Measurements from ENCODE around the gene PKIB. TPM values are rescaled to one million over a fixed set of nuclear protein-coding genes. Genes with fewer than 3 reads are reported as not detected.

PKIB gene
- total and polyA plus RNA-seq, 2 of the 4 experiments (the other 2 are of a cell fraction): 6.3 to 13.1 TPM

GRCh38 chr6:122649701-122650100 lies 39.5 kb downstream of the PKIB start:
- TF ChIP-seq CHD1 (IDR thresholded peaks at IDR 0.05; ENCODE audit: low read depth, low read length) (no peak), MAZ (IDR thresholded peaks at IDR 0.05; ENCODE audit: borderline replicate concordance, low read depth, low read length) (no peak), FOS (IDR thresholded peaks at IDR 0.05; ENCODE audit: low read depth, low read length) (no peak), CTCF (conservative IDR thresholded peaks at IDR 0.05; ENCODE audit: low read depth, low read length) (no peak), MXI1 (IDR thresholded peaks at IDR 0.05; ENCODE audit: borderline replicate concordance, low read depth, low read length) (no peak), ELK1 (IDR thresholded peaks at IDR 0.05; ENCODE audit: borderline replicate concordance, low read depth, low read length) (no peak), MAFK (IDR thresholded peaks at IDR 0.05; ENCODE audit: low read depth, low read length) (no peak), RFX5 (IDR thresholded peaks at IDR 0.05; ENCODE audit: low read depth, low read length) (no peak), RAD21 (IDR thresholded peaks at IDR 0.05; ENCODE audit: low read length) (no peak), SMC3 (IDR thresholded peaks at IDR 0.05; ENCODE audit: low read depth, low read length) (no peak), CEBPB (IDR thresholded peaks at IDR 0.05; ENCODE audit: low read depth, low read length) (no peak), BHLHE40 (IDR thresholded peaks at IDR 0.05; ENCODE audit: low read depth, low read length) (no peak), NFE2L2 (IDR thresholded peaks at IDR 0.05; ENCODE audit: low read depth, low read length) (no peak)
- WGBS, 2 experiments (ENCODE audit: extremely low coverage in 2 of 2, insufficient read length in 1 of 2): no CpG with 5 or more reads among the region's 3 CpGs
- Histone ChIP-seq H3K4me3 (ENCODE audit: insufficient read depth, low read depth, low read length) (no peak overlapping the region), H4K20me1 (ENCODE audit: insufficient read depth, low read length) (no peaks in the 10 kb centered on the region), H3K23ac (ENCODE audit: low read depth, low read length) (no peak overlapping the region), H3K27me3 (ENCODE audit: control insufficient read depth, insufficient read depth, low read length) (no peaks in the 10 kb centered on the region), H3K56ac (ENCODE audit: extremely low read depth, insufficient read depth, low read length) (no peak overlapping the region), H2AK9ac (replicated peaks; ENCODE audit: low read depth, low read length, poor library complexity) (no peak overlapping the region), H2BK15ac (ENCODE audit: low read depth, low read length) (no peak overlapping the region), H2BK20ac (ENCODE audit: low read depth, low read length) (no peak overlapping the region), H3K27ac (ENCODE audit: insufficient read depth, low read length) (no peak overlapping the region), H4K5ac (ENCODE audit: low read depth, low read length) (no peak overlapping the region), H3K36me3 (ENCODE audit: control insufficient read depth, insufficient read depth, low read length) (no peaks in the 10 kb centered on the region), H2AK5ac (ENCODE audit: low read depth, low read length) (no peak overlapping the region), H3K4me1 (ENCODE audit: control insufficient read depth, insufficient read depth, low read length) (no peaks in the 10 kb centered on the region), H3K79me1 (ENCODE audit: low read depth in 1 of 2, low read length in 2 of 2) (no peaks in the 10 kb centered on the region), H2AFZ (replicated peaks; ENCODE audit: low read length, poor library complexity) (no peak overlapping the region), H3K9me1 (ENCODE audit: insufficient read depth, low read length) (no peaks in the 10 kb centered on the region), H3K9me3 (ENCODE audit: control insufficient read depth, insufficient read depth, low read length) (no peaks in the 10 kb centered on the region), H2BK120ac (ENCODE audit: low read depth, low read length) (no peak overlapping the region), H3K4me2 (ENCODE audit: low read depth, low read length) (no peak overlapping the region), H2BK5ac (ENCODE audit: low read depth, low read length, poor library complexity, severe bottlenecking) (no peak overlapping the region), H3K14ac (replicated peaks; ENCODE audit: low read depth, low read length) (no peak overlapping the region), H3K4ac (ENCODE audit: low read depth, low read length) (no peak overlapping the region), H4K8ac (ENCODE audit: low read depth in 2 of 2, low read length in 2 of 2) (no peak overlapping the region), H4K91ac (ENCODE audit: insufficient read depth, low read depth, low read length) (no peak overlapping the region), H3K9ac (ENCODE audit: low read depth, low read length) (no peak overlapping the region), H3K18ac (ENCODE audit: low read depth, low read length) (no peak overlapping the region)
- DNase-seq (no peak), ATAC-seq (ENCODE audit: low read depth) (no peak)
- in situ Hi-C loops (cut with MboI; ENCODE audit: low sequenced_read_pairs): no loop called here
- dilution Hi-C loops (cut with HindIII; ENCODE audit: low sequenced_read_pairs, unreplicated experiment): no loop called here
- no TSS peak for BruUV-seq (replicated peaks)
- POLR2A ChIA-PET (ENCODE audit: unreplicated experiment): no interaction called here
- CTCF ChIA-PET: interaction anchor here (0.6 kb wide), 1 partner anchor 181 kb away, joined by 4 read pairs; no protein-coding TSS in a partner anchor
- intact Hi-C loops (cut with micrococcal nuclease): no loop called here

Data from IMR-90 (cell line).